ENCODE measurements around the gene NRAP. TPM values are rescaled to one million over a fixed set of nuclear protein-coding genes. Genes with fewer than 3 reads are reported as not detected.

The NRAP gene
- total RNA-seq, 2 donors from 2014 or later = not detected

- TF ChIP-seq POLR2A (IDR thresholded peaks at IDR 0.05) (no peak), CTCF (IDR thresholded peaks at IDR 0.05) (no peak)
- H3K4me3 ChIP-seq = no peak overlapping the region
- no peak for ATAC-seq
- no peak for DNase-seq
- WGBS, 2 donors = 54 to 83% methylated on average over 2 of the region's 2 CpGs
- H3K27ac ChIP-seq = no peak overlapping the region
- no peaks in the 10 kb centered on the region for H3K27me3 ChIP-seq
- intact Hi-C loops (cut with DNase I) = no loop called here
- no peaks in the 10 kb centered on the region for H3K9me3 ChIP-seq
- H3K36me3 ChIP-seq (replicated peaks in 1 of 2; ENCODE audit: insufficient read depth in 1 of 2, low read depth in 2 of 2) = no peaks in the 10 kb centered on the region
- H3K4me1 ChIP-seq = no peaks in the 10 kb centered on the region
Observed at GRCh38 chr10:113691381-113691780, 27.5 kb upstream of the NRAP start.

- DNase-seq (no peak), ATAC-seq (no peak)
- H3K27ac ChIP-seq = no peak overlapping the region
- no peaks in the 10 kb centered on the region for H3K9me3 ChIP-seq
- WGBS, 2 donors = 65 to 67% methylated on average over 3 of the region's 3 CpGs
- TF ChIP-seq CTCF (IDR thresholded peaks at IDR 0.05) (no peak), POLR2A (IDR thresholded peaks at IDR 0.05) (no peak)
- no peaks in the 10 kb centered on the region for H3K4me1 ChIP-seq
- H3K36me3 ChIP-seq (replicated peaks in 1 of 2; ENCODE audit: insufficient read depth in 1 of 2, low read depth in 2 of 2) = no peaks in the 10 kb centered on the region
- H3K27me3 ChIP-seq = no peaks in the 10 kb centered on the region
- intact Hi-C loops (cut with DNase I) = no loop called here
- H3K4me3 ChIP-seq = no peak overlapping the region
Observed at GRCh38 chr10:113690749-113691148, 26.9 kb upstream of the NRAP start.

- WGBS, 2 donors = 69 to 70% methylated on average over 3 of the region's 3 CpGs
- Histone ChIP-seq H3K4me3 (no peak overlapping the region), H3K4me1 (no peaks in the 10 kb centered on the region), H3K27ac (no peak overlapping the region), H3K27me3 (no peaks in the 10 kb centered on the region), H3K9me3 (no peaks in the 10 kb centered on the region), H3K36me3 (replicated peaks in 1 of 2; ENCODE audit: insufficient read depth in 1 of 2, low read depth in 2 of 2) (no peaks in the 10 kb centered on the region)
- ATAC-seq (no peak), DNase-seq (no peak)
- TF ChIP-seq CTCF (IDR thresholded peaks at IDR 0.05) = no peak
- no peak for TF ChIP-seq POLR2A (IDR thresholded peaks at IDR 0.05)
- intact Hi-C loops (cut with DNase I) = no loop called here
Observed at GRCh38 chr10:113689574-113689973, 25.7 kb upstream of the NRAP start.

- H3K27ac ChIP-seq = no peak overlapping the region
- intact Hi-C loops (cut with DNase I) = no loop called here
- H3K9me3 ChIP-seq = no peaks in the 10 kb centered on the region
- no peak overlapping the region for H3K4me3 ChIP-seq
- no peaks in the 10 kb centered on the region for H3K27me3 ChIP-seq
- DNase-seq (no peak), ATAC-seq (no peak)
- H3K4me1 ChIP-seq = no peaks in the 10 kb centered on the region
- TF ChIP-seq POLR2A (IDR thresholded peaks at IDR 0.05) = no peak
- TF ChIP-seq CTCF (IDR thresholded peaks at IDR 0.05) = no peak
- no peaks in the 10 kb centered on the region for H3K36me3 ChIP-seq (replicated peaks in 1 of 2; ENCODE audit: insufficient read depth in 1 of 2, low read depth in 2 of 2)
- WGBS, 2 donors = 64 to 78% methylated on average over 1 of the region's 1 CpG
Observed at GRCh38 chr10:113689057-113689456, 25.2 kb upstream of the NRAP start.

GRCh38 chr10:113687037-113687436 is 23.2 kb upstream of the NRAP start:
- ATAC-seq (no peak), DNase-seq (no peak)
- TF ChIP-seq POLR2A (IDR thresholded peaks at IDR 0.05) = no peak
- TF ChIP-seq CTCF (IDR thresholded peaks at IDR 0.05) = no peak
- Histone ChIP-seq H3K9me3 (no peaks in the 10 kb centered on the region), H3K27me3 (no peaks in the 10 kb centered on the region), H3K27ac (no peak overlapping the region), H3K36me3 (replicated peaks in 1 of 2; ENCODE audit: insufficient read depth in 1 of 2, low read depth in 2 of 2) (no peaks in the 10 kb centered on the region), H3K4me1 (peaks cover under 1% of the 10 kb centered on the region), H3K4me3 (no peak overlapping the region)
- intact Hi-C loops (cut with DNase I) = no loop called here
- WGBS, 2 donors = 83 to 93% methylated on average over 4 of the region's 4 CpGs
